EL (cell line): Measurements from ENCODE around the gene NDUFV2.
"Not testable (repeated sequence)": the region's sequence is repeated elsewhere in the genome, so short reads cannot be mapped to it uniquely, and the experiment has no call there.

ENCODE experiments used
- DNase-seq: peaks from one replicate; pipeline ENCODE4 v3.0.0-alpha.2; 2016

NDUFV2 gene

GRCh38 chr18:9157806-9158205 lies 55.3 kb downstream of the NDUFV2 start:
- DNase-seq, result no peak

- DNase-seq, result no peak
Observed at GRCh38 chr18:9160014-9160413, 57.5 kb downstream of the NDUFV2 start.

DNA sequence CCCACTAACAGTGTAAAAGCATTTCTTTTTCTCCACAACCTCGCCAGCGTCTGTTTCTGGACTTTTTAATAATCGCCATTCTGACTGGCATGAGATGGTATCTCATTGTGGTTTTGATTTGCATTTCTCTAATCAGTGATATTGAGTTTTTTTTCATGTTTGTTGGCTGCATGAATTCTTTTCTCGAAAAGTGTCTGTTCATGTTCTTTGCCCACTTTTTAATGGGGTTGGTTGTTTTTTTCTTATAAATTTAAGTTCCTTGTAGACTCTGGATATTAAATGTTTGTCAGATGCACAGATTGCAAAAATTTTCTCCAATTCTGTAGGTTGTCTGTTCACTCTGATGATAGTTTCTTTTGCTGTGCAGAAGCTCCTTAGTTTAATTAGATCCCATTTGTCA lies 60.2 kb downstream of the NDUFV2 start:
- DNase-seq, result not testable (repeated sequence)

- not testable (repeated sequence) for DNase-seq
Observed at GRCh38 chr18:9164149-9164548, 61.6 kb downstream of the NDUFV2 start.

DNA sequence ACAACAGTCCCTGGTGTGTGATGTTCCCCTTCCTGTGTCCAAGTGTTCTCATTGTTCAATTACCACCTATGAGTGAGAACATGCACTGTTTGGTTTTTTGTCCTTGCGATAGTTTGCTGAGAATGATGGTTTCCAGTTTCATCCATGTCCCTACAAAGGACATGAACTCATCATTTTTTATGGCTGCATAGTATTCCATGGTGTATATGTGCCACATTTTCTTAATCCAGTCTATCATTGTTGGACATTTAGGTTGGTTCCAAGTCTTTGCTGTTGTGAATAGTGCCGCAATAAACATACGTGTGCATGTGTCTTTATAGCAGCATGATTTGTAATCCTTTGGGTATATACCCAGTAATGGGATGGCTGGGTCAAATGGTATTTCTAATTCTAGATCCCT lies 63.4 kb downstream of the NDUFV2 start:
- not testable (repeated sequence) for DNase-seq

DNA sequence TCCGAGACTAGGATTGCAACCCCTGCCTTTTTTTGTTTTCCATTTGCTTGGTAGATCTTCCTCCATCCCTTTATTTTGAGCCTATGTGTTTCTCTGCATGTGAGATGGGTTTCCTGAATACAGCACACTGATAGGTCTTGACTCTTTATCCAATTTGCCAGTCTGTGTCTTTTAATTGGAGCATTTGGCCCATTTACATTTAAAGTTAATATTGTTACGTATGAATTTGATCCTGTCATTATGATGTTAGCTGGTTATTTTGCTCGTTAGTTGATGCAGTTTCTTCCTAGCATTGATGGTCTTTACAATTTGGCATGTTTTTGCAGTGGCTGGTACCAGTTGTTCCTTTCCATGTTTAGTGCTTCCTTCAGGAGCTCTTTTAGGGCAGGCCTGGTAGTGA lies 67.0 kb downstream of the NDUFV2 start:
- DNase-seq, result not testable (repeated sequence)

DNA sequence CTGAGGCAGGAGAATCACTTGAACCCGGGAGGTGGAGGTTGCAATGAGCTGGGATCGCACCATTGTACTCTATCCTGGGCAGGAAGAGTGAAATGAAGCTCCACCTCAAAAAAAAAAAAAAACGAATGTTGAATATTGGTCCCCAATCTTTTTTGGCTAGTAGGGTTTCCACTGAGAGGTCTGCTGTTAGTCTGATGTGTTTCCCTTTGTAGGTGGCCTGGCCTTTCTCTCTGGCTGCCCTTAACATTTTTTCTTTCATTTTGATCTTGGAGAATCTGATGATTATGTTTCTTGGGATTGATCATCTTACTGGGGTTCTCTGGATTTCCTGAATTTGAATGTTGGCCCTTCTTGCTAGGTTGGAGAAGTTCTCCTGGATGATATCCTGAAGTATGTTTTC lies 69.4 kb downstream of the NDUFV2 start:
- not testable (repeated sequence) for DNase-seq

- DNase-seq, result no peak
Observed at GRCh38 chr18:9172506-9173127, 70.1 kb downstream of the NDUFV2 start.

DNA sequence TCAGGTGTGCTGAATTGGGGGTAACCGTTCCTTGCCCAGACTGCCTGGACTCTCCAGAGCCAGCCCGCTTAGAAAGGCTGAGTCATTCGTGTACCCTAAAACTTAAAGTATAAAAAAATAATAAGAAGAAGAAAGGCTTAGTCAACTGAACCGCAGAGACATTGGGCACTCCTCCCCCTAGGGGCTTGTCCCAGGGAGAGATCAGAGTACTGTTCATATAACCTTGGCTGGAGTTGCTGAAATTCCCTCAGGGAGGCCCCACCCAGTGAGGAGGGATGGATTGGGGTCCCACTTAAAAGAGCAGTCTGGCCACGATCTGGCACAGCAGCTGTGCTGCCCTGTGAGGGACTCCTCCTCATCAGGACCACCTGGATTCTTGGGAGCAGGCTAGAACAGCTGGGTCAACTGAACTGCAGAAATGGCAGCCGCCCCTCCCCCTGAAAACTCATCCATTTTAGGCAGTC lies 71.3 kb downstream of the NDUFV2 start:
- no peak for DNase-seq

DNA sequence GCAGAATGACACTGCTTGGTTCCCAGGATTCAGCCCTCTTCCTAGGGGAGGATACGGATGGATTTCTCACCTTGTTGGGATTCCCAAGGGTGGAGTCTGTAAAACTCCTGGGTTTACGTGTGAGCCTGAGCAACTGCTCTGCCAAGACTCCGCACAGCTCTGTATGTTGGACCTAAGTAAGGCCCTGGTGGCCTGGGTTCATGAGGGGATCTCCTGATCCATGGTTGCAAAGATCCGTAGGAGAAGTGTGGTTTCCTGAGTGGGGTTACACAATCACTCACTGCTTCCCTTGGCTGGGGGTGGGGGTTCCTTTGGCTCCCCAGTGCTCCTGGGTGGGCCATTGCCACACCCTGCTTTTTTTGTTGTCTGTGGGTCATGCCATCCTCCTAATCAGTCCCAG lies 71.8 kb downstream of the NDUFV2 start:
- DNase-seq, result no peak

GRCh38 chr18:9175115-9175514 lies 72.6 kb downstream of the NDUFV2 start:
- DNase-seq, result no peak

GRCh38 chr18:9177031-9177430 lies 74.5 kb downstream of the NDUFV2 start:
- no peak for DNase-seq

DNA sequence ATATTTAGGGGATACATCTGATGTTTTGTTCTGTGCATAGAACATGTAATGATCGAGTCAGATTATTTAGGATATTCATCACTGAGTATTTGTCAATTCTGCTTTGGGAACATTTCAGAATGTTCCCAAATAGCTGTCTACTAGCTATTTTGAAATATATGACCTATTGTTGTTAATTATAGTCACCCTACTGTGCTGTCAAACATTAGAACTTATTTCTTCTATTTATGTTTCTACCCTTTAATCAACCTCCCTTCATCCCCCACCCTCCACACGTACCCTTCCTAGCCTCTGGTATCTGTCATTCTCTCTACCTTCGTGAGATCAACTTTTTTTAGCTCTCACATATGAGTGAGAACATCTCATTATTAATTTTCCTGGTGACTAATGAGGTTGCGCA lies 75.0 kb downstream of the NDUFV2 start:
- no peak for DNase-seq

GRCh38 chr18:9178557-9178956 lies 76.1 kb downstream of the NDUFV2 start:
- peak; percentile 11 for DNase-seq

GRCh38 chr18:9181275-9181674 lies 78.8 kb downstream of the NDUFV2 start:
- no peak for DNase-seq

DNA sequence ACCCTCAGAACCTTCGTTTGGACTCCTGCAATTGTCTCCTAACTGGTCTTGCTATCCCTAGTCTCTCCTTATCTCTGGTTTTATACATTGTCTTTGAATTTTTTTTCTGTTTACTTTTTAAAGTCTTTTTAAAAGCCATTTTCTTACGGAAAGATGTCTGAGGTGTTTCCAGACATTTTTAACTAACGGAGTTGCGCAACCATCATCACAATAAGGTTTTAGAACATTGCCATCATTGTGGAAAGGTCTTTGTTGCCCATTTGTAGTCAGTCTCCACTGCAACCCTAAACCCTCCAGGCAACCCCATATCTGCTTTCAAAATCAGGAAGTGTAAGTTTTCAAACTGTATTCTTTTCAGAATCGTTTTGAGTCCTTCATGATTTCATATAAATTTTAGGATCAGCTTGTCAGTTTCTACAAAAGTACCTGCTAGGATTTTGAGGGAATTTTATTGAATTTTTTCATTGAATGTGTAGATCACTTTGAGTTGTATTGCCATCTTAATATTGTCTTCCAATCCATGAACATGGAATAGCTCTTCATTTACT lies 80.4 kb downstream of the NDUFV2 start:
- DNase-seq, result no peak
